HG03558 (cell line): Measurements from ENCODE around the gene TES.

Source experiments
- ATAC-seq: cut with Tn5 transposase; IDR thresholded peaks from one replicate; pipeline ENCODE4 v1.9.1; 2021; ENCODE audit warnings: moderate number of reproducible peaks; ENCODE audit not compliant: unreplicated experiment; ENCODE audit errors: extremely low read depth

The TES gene

GRCh38 chr7:116219288-116219687 lies 8.9 kb downstream of the TES start:
- no peak for ATAC-seq

DNA sequence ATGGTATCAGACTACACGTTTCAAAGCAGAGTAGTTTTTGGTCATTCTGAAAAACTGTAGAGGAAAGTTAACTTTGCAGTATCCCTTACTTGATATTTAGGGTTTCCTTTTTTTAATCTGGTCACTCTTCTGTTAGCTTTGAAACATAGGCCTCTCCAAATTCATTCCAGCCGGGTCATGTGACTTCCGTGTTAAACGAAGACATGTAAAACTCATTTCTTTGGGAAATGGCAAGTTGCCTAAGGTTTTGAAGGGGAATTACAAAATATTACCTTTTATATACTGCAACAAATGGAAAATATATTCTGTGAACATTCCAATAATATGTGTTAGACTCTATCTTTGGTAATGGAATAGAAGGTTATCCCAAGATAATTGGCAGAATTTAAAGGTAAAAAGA lies 9.5 kb downstream of the TES start:
- ATAC-seq: no peak

GRCh38 chr7:116222501-116222900 lies 12.2 kb downstream of the TES start:
- no peak for ATAC-seq

GRCh38 chr7:116223588-116223987 lies 13.2 kb downstream of the TES start:
- no peak for ATAC-seq

GRCh38 chr7:116224492-116225098 lies 14.3 kb downstream of the TES start:
- no peak for ATAC-seq

DNA sequence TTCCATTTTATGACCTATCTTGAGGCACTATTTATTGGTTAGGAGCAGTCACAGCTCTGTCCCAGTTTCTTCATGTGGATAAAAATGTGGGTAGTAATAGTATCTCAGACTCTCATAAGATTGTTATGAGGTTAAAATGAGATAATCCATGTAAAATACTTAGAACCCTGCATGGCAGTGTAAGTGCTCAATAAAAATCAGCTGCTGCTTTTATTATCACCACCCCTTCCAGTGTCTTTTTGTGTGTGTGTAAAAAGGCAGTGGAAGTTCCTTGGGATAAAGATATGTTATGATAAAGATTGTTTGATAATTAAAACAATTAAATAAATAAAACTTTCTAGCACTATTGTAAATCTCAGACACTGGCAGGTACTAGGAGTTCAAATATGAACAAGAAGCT lies 15.5 kb downstream of the TES start:
- no peak for ATAC-seq

- ATAC-seq: no peak
Measured at GRCh38 chr7:116226664-116227063, 16.3 kb downstream of the TES start.

DNA sequence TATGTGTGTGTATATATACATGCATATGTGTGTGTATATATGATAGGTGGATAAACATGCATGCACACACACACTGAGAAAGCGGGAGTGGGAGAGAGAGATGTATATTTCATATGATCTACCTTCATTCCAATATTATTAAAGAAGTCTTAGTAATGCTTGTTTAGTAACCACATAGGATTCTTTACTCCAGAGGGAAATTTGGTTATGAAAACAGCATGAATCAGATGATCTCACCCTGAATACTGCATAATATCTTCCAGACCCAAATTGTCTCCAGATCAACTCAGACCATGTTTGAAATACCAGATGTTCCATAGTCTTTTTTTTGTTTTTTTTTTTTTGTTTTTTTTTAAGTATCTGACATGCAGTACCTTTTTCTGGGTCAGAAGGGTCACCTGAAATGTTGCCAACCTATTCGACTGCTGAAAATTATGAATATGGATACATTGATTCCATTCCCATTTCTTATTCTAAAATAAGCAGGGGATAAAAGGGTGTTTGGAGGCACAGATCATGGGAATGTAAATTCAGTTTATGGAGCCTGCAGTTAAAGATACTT lies 17.4 kb downstream of the TES start:
- no peak for ATAC-seq

- no peak for ATAC-seq
Measured at GRCh38 chr7:116228241-116228640, 17.9 kb downstream of the TES start.

- peak; percentile 31 for ATAC-seq
Measured at GRCh38 chr7:116229366-116229765, 19.0 kb downstream of the TES start.

DNA sequence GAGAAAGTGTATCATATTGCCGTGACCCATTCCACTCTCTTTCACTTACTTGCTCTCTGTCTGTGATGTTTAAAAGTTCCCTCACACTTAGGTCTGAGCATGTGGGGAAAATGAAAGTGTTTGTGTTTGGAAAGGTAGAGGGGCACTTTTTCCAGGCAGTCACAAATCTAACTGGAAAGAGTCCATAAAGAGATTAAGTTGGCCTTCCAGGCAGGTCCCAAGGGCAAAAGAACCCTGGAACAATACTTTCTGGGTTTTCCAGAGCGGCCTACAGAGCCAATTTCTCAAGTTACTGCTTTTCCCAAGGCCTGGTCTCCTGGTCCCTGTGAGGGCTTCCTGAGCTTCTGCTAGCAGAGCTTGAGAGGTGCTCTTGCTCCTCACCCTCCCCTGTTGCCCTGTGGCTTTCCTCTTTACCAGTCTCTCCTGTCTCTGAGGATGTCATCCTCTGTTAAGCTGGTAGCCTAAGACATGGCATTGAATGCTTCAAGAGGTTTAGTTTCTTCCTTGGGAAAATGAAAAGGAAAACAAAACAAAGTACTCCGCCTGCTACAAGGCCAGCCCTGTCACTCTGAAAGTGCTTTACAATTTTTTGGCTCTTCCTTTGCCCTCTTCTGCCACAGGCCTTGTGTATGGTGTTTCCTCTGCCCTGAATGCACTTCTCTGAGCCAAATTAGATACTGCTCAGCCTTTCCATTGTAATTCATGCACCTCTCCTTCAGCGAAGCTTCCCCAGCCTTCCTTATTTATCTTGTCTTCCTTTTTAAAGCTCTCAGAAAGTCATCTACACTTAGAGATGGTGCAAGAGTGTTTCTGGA lies 20.1 kb downstream of the TES start:
- ATAC-seq: no peak

DNA sequence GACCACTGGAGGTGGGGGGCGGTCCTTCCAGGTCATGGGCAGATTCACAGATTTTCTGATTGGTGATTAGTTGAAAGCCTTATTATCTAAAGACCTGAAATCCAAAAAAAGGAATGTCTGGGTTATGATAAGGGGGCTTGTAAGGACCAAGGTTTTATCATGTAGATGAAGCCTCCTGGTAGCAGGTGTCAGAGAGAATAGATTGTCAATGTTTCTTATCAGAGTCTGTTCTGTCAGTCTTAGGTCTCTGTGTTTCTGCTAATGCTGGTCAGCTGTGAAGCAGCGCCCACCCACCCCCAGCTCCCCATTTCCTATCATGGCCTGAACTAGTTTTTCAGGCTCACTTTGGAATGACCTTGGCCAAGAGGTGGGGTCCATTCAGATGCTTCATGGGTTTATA lies 21.2 kb downstream of the TES start:
- no peak for ATAC-seq

GRCh38 chr7:116231949-116232348 lies 21.6 kb downstream of the TES start:
- no peak for ATAC-seq

- no peak for ATAC-seq
Measured at GRCh38 chr7:116232350-116232749, 22.0 kb downstream of the TES start.

DNA sequence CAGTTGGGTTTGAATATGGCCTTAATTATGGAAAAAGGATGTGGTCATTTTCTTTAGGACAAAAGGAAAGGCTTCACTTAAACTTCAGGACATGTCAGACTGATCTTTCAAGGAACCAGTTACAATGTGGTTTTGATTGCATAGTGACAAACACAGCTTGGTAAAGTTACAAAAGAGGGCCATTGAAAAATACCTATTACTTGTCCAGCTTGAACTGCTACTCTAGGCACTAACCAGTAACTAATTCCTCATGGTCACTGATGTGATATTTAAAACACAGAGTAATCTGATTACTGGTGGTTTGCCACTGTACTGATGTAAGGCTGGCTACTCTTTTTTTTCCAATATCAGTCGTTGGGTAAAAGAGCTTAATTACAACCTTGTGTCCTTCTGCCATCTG lies 22.6 kb downstream of the TES start:
- no peak for ATAC-seq

DNA sequence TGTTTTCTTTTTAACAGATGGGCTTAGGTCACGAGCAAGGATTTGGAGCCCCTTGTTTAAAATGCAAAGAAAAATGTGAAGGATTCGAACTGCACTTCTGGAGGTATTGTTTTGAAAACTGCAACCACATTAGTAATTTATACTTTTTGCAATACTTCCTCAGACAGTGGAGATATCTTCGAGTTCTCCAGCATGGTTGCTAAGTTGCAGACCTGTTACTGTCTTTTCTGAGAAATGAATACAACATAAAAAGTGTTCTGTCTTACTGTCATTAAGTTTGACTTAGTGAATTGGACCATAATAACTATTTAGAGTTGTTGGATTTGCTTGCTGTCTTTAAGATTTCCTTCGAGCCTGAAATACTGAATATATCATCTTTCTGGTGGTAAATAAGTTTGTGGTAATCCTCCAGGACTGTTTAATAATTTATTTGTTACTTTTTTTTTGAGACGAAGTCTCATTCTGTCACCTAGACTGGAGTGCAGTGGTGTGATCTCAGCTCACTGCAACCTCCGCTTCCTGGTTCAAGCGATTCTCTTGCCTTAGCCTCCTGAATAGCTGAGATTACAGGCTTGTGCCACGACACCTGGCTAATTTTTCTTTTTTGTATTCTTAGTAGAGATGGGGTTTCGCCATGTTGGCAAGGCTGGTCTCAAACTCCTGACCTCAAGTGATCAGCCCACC lies 24.3 kb downstream of the TES start:
- no peak for ATAC-seq

- no peak for ATAC-seq
Measured at GRCh38 chr7:116235380-116235779, 25.0 kb downstream of the TES start.

GRCh38 chr7:116236020-116236630 lies 25.8 kb downstream of the TES start:
- ATAC-seq: no peak

DNA sequence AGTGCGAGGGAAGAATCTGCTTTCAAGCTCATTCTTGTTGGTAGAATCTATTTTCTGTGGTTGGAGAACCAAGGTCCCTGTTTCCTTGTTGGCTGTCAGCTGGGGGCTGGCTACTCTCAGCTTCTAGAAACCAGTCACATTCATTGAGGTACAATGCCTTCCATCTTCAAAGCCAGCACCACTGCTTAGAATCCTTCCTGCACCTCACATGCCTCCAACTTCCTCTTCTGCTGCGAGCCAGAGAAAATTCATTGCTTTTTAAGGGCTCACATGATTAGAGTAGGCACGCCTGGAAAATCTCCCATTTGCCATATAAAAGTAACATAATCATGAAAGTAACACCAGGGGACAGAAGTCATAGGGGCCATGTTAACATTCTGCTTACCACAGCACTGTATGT lies 28.7 kb downstream of the TES start:
- ATAC-seq: no peak

GRCh38 chr7:116239434-116239833 lies 29.1 kb downstream of the TES start:
- ATAC-seq: no peak
